OCI-LY7 (cell line): ENCODE data around the gene SLC25A15. TPM values are rescaled to one million over a fixed set of nuclear protein-coding genes. Genes with fewer than 3 reads are reported as not detected.

Experiments
- BruUV-seq: library from RNA; stranded (reverse); fragments of 400-500 nt; replicated peaks from 2 replicates; lab custom pipeline; 2021; lab: Mats Ljungman, UMichigan
- CTCF ChIA-PET: fragments of 300-600 bp; sonication (Branson Sonifier 250); formaldehyde crosslinking; loops from one replicate; lab custom pipeline; 2022; ENCODE audit warnings: antibody characterized with exemption; ENCODE audit not compliant: unreplicated experiment; lab: Charles Lee
- POLR2A ChIA-PET: fragments of 300-600 bp; sonication (Branson Sonifier 250); formaldehyde crosslinking; loops from one replicate; lab custom pipeline; 2022; ENCODE audit warnings: antibody characterized with exemption; lab: Charles Lee
- DNase-seq: peaks from one replicate; pipeline ENCODE4 v3.0.0-alpha.2; 2015; ENCODE audit warnings: low spot score
- H2AFZ ChIP-seq: fragments of 200-600 bp; sonication (generic), shearing (Covaris generic); 2 replicates; pipeline ENCODE4 v1.6.1; 2014; ENCODE audit warnings: mild to moderate bottlenecking, antibody characterized with exemption, low read length, moderate library complexity
- H3K27ac ChIP-seq: fragments of 200-600 bp; sonication (generic); 2 replicates; pipeline ENCODE4 v1.5.1; 2014; ENCODE audit warnings: mixed run types, low read depth, mild to moderate bottlenecking, moderate library complexity, low read length, inconsistent platforms; ENCODE audit not compliant: poor library complexity, severe bottlenecking
- H3K36me3 ChIP-seq: fragments of 200-600 bp; sonication (generic); 2 replicates; pipeline ENCODE4 v1.6.1; 2014; ENCODE audit warnings: mild to moderate bottlenecking, antibody characterized with exemption, low read length, moderate library complexity, mixed read lengths; ENCODE audit not compliant: insufficient read depth
- H3K4me1 ChIP-seq: fragments of 200-600 bp; sonication (generic); 2 replicates; pipeline ENCODE4 v1.5.1; 2014; ENCODE audit warnings: mild to moderate bottlenecking, low read length; ENCODE audit not compliant: insufficient read depth, poor library complexity, severe bottlenecking
- H3K4me2 ChIP-seq: fragments of 200-600 bp; sonication (generic); 2 replicates; pipeline ENCODE4 v1.6.1; 2014; ENCODE audit warnings: mild to moderate bottlenecking, low read length
- H3K4me3 ChIP-seq: fragments of 200-600 bp; sonication (generic); 2 replicates; pipeline ENCODE4 v1.5.1; 2014; ENCODE audit warnings: mild to moderate bottlenecking, low read depth, low read length; ENCODE audit not compliant: poor library complexity, severe bottlenecking
- H3K79me2 ChIP-seq: fragments of 200-600 bp; sonication (generic); 2 replicates; pipeline ENCODE4 v1.6.1; 2016; ENCODE audit warnings: low read depth, mild to moderate bottlenecking, low read length, moderate library complexity, mixed read lengths; ENCODE audit not compliant: insufficient read depth
- H3K9me2 ChIP-seq: fragments of 200-600 bp; sonication (generic); 2 replicates; pipeline ENCODE4 v1.6.1; 2016; ENCODE audit warnings: mild to moderate bottlenecking, low read length, mixed read lengths; ENCODE audit not compliant: insufficient read depth
- H3K9me3 ChIP-seq: fragments of 200-600 bp; sonication (generic); 2 replicates; pipeline ENCODE4 v1.6.1; 2014; ENCODE audit warnings: mild to moderate bottlenecking, mixed run types, low read length, mixed read lengths
- H4K20me1 ChIP-seq: fragments of 200-600 bp; sonication (generic); 2 replicates; pipeline ENCODE4 v1.6.1; 2014; ENCODE audit warnings: mild to moderate bottlenecking, antibody characterized with exemption, low read length, moderate library complexity, mixed read lengths; ENCODE audit not compliant: insufficient read depth
- EZH2phosphoT487 ChIP-seq: fragments of 200-600 bp; sonication (generic); IDR thresholded peaks from 2 replicates; pipeline ENCODE4 v1.6.1; 2018; ENCODE audit warnings: low read depth, borderline replicate concordance, mild to moderate bottlenecking, mixed run types, antibody characterized with exemption, low read length, moderate library complexity, mixed read lengths
- intact Hi-C: fragments of 100-400 bp; cut with micrococcal nuclease; formaldehyde crosslinking; loops from one replicate; pipeline ENCODE4 v1.10.0; 2022; ENCODE audit not compliant: unreplicated experiment
- total RNA-seq, 2 experiments: library from RNA; depleted of rRNA in 1 of 2; stranded (reverse); fragments of >200 nt in 1 of 2; shearing (Covaris generic) in 1 of 2; gene quantifications; 2 replicates each; pipeline ENCODE4 v1.2.3, GENCODE V29; 2014 to 2022
- TF ChIP-seq, protein P1 (sequence below): fragments of 200-600 bp; sonication (generic); conservative IDR thresholded peaks from 2 replicates; pipeline ENCODE4 v1.5.1; 2014; ENCODE audit warnings: mild to moderate bottlenecking, antibody characterized with exemption, low read length, moderate library complexity, mixed read lengths

Gene SLC25A15
- total RNA-seq, 2 experiments from 2014 or later, result 56.3 to 71.0 TPM

DNA sequence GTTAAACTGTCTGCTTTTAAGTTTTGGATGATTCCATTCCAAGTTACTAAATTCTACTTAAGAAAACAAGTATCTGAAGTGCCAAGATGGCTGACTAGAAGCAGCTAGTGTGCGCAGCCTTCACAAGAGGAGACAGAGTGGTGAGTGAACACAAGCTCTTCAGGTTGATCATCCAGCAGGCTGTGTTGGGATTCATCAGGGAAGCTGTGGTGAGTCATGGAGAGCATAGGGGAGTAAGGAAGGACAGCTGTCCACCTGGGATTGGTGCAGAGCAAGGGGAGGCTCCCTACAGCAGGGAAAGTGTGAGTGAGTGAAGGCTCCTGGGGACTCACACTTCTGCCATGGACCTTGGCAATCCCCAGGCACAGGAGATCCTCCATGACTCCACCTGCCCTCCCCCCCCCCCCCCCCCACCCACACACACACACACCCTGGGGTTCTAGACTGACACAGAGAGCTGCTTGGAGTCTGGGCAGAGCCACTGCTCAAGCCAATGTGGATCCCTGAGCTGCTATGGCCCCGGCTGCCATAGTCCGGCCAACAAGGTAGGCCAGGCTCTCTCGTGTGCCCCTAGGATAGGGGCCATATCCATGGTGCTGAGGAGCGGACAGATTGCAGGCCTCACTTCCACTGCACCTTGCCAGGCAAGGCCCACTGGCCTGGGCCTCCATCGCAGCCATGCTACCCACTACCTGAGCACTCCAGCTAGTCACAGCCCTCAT is 23.5 kb downstream of the SLC25A15 start:
- H3K9me2 ChIP-seq, result no peaks in the 10 kb centered on the region
- H3K4me3 ChIP-seq, result no peak overlapping the region
- DNase-seq, result no peak
- H3K4me2 ChIP-seq, result no peak overlapping the region
- no peaks in the 10 kb centered on the region for H4K20me1 ChIP-seq
- H3K9me3 ChIP-seq, result no peaks in the 10 kb centered on the region
- no peaks in the 10 kb centered on the region for H3K79me2 ChIP-seq
- H3K4me1 ChIP-seq, result peaks cover 16% of the 10 kb centered on the region
- ChIA-PET CTCF (interaction anchor here (0.6 to 1.8 kb wide), 2 partner anchors 24 to 35 kb away, joined by 3 to 5 read pairs; no protein-coding TSS in a partner anchor), POLR2A (no interaction called here)
- no peak for TF ChIP-seq EZH2phosphoT487
- TF ChIP-seq, protein P1, sequence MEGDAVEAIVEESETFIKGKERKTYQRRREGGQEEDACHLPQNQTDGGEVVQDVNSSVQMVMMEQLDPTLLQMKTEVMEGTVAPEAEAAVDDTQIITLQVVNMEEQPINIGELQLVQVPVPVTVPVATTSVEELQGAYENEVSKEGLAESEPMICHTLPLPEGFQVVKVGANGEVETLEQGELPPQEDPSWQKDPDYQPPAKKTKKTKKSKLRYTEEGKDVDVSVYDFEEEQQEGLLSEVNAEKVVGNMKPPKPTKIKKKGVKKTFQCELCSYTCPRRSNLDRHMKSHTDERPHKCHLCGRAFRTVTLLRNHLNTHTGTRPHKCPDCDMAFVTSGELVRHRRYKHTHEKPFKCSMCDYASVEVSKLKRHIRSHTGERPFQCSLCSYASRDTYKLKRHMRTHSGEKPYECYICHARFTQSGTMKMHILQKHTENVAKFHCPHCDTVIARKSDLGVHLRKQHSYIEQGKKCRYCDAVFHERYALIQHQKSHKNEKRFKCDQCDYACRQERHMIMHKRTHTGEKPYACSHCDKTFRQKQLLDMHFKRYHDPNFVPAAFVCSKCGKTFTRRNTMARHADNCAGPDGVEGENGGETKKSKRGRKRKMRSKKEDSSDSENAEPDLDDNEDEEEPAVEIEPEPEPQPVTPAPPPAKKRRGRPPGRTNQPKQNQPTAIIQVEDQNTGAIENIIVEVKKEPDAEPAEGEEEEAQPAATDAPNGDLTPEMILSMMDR, result no peak
- H2AFZ ChIP-seq, result no peak overlapping the region
- no peak overlapping the region for H3K27ac ChIP-seq
- no TSS peak for BruUV-seq
- intact Hi-C loops, result no loop called here
- H3K36me3 ChIP-seq, result peaks cover 62% of the 10 kb centered on the region

DNA sequence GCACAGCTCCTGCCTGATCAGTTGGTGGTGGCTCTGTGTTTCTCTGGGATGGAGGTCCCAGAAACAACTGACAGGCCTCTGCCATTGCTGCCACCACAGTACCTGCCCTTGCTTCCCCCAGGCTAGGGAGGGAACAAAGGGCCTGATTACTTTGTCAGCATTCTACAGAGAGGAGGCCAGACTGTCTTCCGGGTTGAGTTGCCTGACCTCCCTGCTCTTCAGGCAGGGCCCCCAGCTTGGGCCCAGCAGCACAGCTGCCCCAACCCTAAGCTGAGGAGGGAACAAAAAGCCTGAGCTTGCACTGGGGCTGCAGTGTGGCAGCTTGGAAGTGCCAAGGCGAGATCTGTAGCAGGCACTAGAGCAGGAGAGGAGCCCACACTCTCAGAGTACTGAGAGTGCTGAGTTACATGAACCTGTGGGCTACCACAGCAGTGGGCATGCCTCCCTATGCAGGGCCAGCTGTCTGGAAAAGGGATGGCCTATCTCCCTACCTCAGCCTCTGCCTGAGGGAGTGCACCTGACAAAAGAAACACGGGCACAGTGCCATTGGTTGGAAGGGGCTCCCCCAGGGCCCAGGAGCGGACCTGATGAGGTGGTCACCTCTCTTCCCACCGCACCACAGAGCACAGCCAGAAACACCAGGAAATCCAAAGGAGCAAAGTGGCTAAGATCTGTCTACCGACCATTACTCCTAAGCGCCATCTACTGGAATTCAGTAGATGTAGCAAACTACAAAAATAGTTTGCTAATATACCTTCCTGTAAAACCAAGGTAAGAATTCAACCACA is 24.4 kb downstream of the SLC25A15 start:
- POLR2A ChIA-PET, result interaction anchor here (1.5 kb wide), 1 partner anchor 20 kb away, joined by 4 read pairs; no protein-coding TSS in a partner anchor
- H3K4me1 ChIP-seq, result peaks cover 16% of the 10 kb centered on the region
- intact Hi-C loops, result loop anchor here (1.0 kb wide), 1 partner anchor 37 kb away; no protein-coding TSS in a partner anchor

More for the DNA sequence above, 24.4 kb downstream of the SLC25A15 start:
- Histone ChIP-seq H3K9me2 (no peaks in the 10 kb centered on the region), H3K36me3 (peaks cover 54% of the 10 kb centered on the region), H3K9me3 (no peaks in the 10 kb centered on the region), H3K4me2 (no peak overlapping the region), H4K20me1 (no peaks in the 10 kb centered on the region), H3K79me2 (no peaks in the 10 kb centered on the region), H3K27ac (no peak overlapping the region), H2AFZ (no peak overlapping the region), H3K4me3 (no peak overlapping the region)
- peak; percentile 73 for DNase-seq
- CTCF ChIA-PET, result no interaction called here
- no TSS peak for BruUV-seq
- TF ChIP-seq EZH2phosphoT487, result no peak
- TF ChIP-seq, protein P1, result peak; percentile 91
